ENCODE measurements around the gene BBS9. TPM values are rescaled to one million over a fixed set of nuclear protein-coding genes. Genes with fewer than 3 reads are reported as not detected.
"Not testable (repeated sequence)": the region's sequence is repeated elsewhere in the genome, so short reads cannot be mapped to it uniquely, and the experiment has no call there.

The BBS9 gene
- total RNA-seq, 1 donor from 2014 or later = 4.2 TPM

- no peak for DNase-seq (ENCODE audit: low read depth)
- H3K27me3 ChIP-seq (ENCODE audit: control insufficient read depth, insufficient read depth, low read length) = no peaks in the 10 kb centered on the region
Observed at GRCh38 chr7:33463131-33463530, 333.8 kb downstream of the BBS9 start.

GRCh38 chr7:33466203-33466602, 336.8 kb downstream of the BBS9 start:
- Histone ChIP-seq H3K27me3 (ENCODE audit: control insufficient read depth, insufficient read depth, low read length) (no peaks in the 10 kb centered on the region), H3K36me3 (ENCODE audit: control insufficient read depth, insufficient read depth, low read length) (no peaks in the 10 kb centered on the region), H3K4me3 (ENCODE audit: low read depth, low read length) (no peak overlapping the region)
- no peak for TF ChIP-seq CTCF (IDR thresholded peaks at IDR 0.05; ENCODE audit: insufficient read depth, low read length, severe bottlenecking)
- no peak for FAIRE-seq
- DNase-seq (ENCODE audit: low read depth) = no peak

More at GRCh38 chr7:33463131-33463530, 333.8 kb downstream of the BBS9 start:
- no peak for TF ChIP-seq CTCF (IDR thresholded peaks at IDR 0.05; ENCODE audit: insufficient read depth, low read length, severe bottlenecking)
- Histone ChIP-seq H3K36me3 (ENCODE audit: control insufficient read depth, insufficient read depth, low read length) (no peaks in the 10 kb centered on the region), H3K4me3 (ENCODE audit: low read depth, low read length) (no peak overlapping the region)
- no peak for FAIRE-seq

GRCh38 chr7:33471636-33472242, 342.4 kb downstream of the BBS9 start:
- Histone ChIP-seq H3K36me3 (ENCODE audit: control insufficient read depth, insufficient read depth, low read length) (no peaks in the 10 kb centered on the region), H3K27me3 (ENCODE audit: control insufficient read depth, insufficient read depth, low read length) (no peaks in the 10 kb centered on the region), H3K4me3 (ENCODE audit: low read depth, low read length) (no peak overlapping the region)
- FAIRE-seq = no peak
- DNase-seq (ENCODE audit: low read depth) = no peak
- no peak for TF ChIP-seq CTCF (IDR thresholded peaks at IDR 0.05; ENCODE audit: insufficient read depth, low read length, severe bottlenecking)

- Histone ChIP-seq H3K27me3 (ENCODE audit: control insufficient read depth, insufficient read depth, low read length) (no peaks in the 10 kb centered on the region), H3K4me3 (ENCODE audit: low read depth, low read length) (no peak overlapping the region), H3K36me3 (ENCODE audit: control insufficient read depth, insufficient read depth, low read length) (no peaks in the 10 kb centered on the region)
- TF ChIP-seq CTCF (IDR thresholded peaks at IDR 0.05; ENCODE audit: insufficient read depth, low read length, severe bottlenecking) = no peak
- no peak for FAIRE-seq
- DNase-seq (ENCODE audit: low read depth) = no peak
Observed at GRCh38 chr7:33472348-33473025, 343.1 kb downstream of the BBS9 start.

GRCh38 chr7:33477719-33478480, 348.5 kb downstream of the BBS9 start:
- Histone ChIP-seq H3K27me3 (ENCODE audit: control insufficient read depth, insufficient read depth, low read length) (no peaks in the 10 kb centered on the region), H3K4me3 (ENCODE audit: low read depth, low read length) (no peak overlapping the region), H3K36me3 (ENCODE audit: control insufficient read depth, insufficient read depth, low read length) (no peaks in the 10 kb centered on the region)
- FAIRE-seq = no peak
- no peak for TF ChIP-seq CTCF (IDR thresholded peaks at IDR 0.05; ENCODE audit: insufficient read depth, low read length, severe bottlenecking)
- DNase-seq (ENCODE audit: low read depth) = no peak

GRCh38 chr7:33484476-33484875, 355.1 kb downstream of the BBS9 start:
- H3K36me3 ChIP-seq (ENCODE audit: control insufficient read depth, insufficient read depth, low read length); H3K27me3 ChIP-seq (ENCODE audit: control insufficient read depth, insufficient read depth, low read length); H3K4me3 ChIP-seq (ENCODE audit: low read depth, low read length); FAIRE-seq: not testable (repeated sequence)
- peak; percentile 24 for DNase-seq (ENCODE audit: low read depth)

Measured in bronchial epithelial cell (primary cell).